HG02870 (cell line): Measurements from ENCODE around the gene MARCHF3.
"Not testable (repeated sequence)": the region's sequence is repeated elsewhere in the genome, so short reads cannot be mapped to it uniquely, and the experiment has no call there.

Experiments
- ATAC-seq: cut with Tn5 transposase; IDR thresholded peaks from one replicate; pipeline ENCODE4 v1.9.1; 2021; ENCODE audit warnings: mild to moderate bottlenecking, moderate library complexity; ENCODE audit not compliant: unreplicated experiment

MARCHF3 gene, protein sequence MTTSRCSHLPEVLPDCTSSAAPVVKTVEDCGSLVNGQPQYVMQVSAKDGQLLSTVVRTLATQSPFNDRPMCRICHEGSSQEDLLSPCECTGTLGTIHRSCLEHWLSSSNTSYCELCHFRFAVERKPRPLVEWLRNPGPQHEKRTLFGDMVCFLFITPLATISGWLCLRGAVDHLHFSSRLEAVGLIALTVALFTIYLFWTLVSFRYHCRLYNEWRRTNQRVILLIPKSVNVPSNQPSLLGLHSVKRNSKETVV

DNA sequence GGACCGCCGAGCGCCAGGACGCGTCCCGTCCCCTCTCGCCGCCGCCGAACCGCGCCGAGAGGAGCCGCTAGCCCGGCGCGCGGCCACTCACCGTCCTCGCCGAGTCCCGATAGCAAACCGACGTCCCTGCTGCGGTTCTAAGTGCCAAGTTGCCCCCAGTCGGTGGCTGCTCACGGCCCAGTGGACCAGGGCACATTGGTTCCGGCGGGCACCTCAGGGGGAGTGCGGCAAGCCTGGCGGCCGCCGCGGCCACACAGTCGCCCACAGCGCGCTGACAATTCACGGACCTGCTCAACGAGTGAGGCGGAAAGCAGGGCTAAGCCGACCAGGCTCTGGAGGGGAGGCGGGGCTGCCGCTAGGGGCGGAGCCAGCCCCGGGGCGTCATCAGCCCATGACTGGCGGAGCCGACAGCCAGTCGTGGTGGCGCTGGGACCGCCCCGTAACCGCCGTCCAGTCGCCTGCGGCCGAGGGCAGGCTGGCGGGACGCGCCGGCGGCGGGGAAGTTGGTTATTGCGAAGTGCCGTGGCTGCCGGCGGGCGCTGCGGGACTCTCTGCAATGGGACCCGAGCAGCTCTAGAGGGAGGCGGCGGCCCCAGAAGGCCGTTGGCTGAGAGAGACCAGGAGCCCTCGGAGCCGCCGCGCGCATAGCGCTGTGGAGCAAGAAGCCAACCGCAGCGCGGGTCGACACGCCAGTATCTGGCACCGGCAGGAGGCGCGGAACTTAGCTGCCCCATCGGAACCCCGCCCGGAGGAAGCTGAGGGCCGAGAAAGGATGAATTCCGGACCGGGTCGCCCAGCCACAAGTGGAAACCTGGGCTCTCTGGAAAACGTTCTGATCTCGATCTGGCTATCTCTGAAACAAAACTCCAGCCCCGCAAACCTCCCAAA, at the start of gene MARCHF3:
MARCHF3 (minus strand) TSS at position 300 of the 888 bp plus-strand sequence. CDS start 112,387 bp downstream, outside the sequence.
- peak; percentile 93 for ATAC-seq

DNA sequence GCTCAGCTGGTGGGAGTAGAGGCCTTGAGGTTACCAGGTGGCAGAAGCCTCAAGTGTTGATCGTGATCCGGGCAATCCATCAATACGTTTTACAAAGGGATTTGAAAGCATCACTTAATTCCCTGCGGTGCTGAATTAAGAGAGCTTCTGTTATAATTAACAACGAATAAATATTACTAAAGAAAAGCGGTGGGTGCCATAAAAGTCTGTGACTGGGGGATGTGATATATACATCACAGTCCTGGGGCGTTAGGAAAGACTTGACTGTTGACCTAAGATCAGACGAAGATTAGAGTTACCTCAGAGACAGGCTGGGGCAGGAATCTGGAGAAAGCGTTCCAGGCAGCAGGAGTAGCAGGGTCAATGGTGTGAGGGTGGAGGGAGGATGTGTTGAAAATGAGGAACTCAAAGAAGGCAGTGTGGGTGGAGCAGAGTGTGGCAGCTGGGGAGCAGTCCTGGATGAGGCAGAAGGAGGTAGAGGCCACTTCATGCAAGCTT, 49.7 kb upstream of the MARCHF3 start:
- ATAC-seq: no peak

DNA sequence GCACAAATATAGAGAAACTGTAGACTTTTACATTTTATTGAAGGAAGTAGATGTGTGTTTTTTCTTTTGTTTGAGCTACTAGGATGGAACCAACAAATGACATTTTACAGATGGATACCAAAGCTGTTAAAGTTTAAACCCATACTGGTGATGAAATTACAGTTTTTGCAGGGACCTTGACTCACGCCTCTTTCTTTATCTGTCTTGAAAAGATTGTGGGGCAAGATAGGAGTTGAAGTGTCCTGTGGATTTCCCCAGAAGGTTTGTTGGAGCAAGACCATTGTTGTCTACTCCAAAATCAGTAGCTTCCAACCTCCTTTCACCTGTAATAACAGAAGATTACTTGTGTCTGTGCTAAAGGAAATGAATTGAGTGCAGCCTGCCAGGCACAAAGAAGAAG, 47.0 kb upstream of the MARCHF3 start:
- no peak for ATAC-seq

GRCh38 chr5:127076315-127077129, 46.2 kb upstream of the MARCHF3 start:
- ATAC-seq: no peak

GRCh38 chr5:127074466-127074865, 44.1 kb upstream of the MARCHF3 start:
- ATAC-seq: no peak

DNA sequence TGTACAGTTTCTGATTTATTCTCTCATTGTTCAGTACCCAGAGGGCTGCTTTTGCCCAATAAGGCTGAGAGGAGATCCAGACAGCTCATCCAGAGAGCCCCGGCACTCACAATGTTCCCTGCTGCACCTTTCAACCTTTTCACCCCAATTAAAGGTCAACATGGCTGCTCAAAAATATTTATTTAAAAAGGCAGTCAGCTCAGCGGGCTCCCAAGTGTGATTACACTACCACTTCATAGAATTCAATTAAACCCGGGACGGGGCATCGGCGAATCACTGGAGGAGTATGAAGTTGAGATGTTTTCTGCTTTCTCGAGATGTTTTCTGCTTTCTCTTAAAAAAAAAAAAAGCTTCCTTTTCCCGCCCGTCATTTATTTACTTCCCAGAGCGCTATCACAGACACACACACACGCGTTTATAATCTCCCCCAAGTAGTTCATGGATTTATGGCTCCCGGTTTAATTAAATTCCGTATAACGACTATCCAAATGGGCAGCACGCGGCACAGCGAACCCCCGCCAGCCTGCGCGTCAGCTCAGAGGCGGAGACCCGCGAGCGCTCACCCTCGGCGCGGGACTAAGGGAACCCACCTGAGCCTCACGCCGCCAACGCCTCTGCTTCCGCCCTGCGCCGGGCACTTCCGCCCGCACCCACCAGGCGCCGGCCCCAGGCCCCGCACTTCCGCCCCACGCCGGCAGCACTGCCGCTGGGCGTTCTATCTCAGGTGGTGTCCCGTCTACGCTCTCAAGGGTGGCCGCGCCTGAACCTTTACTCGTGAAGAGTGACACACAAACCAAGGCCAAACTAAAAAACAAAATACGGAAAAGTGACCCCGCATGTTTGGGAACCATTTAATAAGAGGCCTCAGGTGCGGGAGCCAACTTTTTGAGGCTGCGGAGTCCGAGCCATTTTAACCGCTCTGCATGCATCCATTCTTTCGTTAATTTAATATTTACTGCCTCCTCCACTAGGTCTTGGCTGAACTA, 42.8 kb upstream of the MARCHF3 start, which contains the start of gene C5orf63:
C5orf63 (minus strand) TSS at position 642 of the 986 bp plus-strand sequence. CDS start 14,507 bp downstream, outside the sequence.
- ATAC-seq: peak; percentile 98

DNA sequence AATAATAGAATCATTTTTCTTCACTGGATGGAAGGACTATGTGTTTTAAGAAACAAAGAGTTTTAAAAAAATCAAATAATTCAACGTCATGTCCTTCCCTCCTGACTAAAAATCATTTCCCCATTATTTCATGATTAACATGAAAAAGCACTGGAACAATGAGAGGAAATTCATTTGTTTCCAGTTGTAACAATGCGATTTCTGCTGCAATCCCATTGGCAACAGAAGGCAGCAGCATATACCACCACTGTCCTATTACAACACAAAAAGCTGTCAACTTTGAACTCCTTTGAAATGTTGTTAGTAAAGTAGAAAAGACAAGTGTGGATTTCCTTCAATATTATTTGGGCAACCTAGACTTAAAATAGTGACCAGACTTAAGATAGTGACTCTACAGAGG, 39.9 kb upstream of the MARCHF3 start:
- ATAC-seq: no peak

- ATAC-seq: no peak
Measured at GRCh38 chr5:127068493-127069214, 38.3 kb upstream of the MARCHF3 start.

DNA sequence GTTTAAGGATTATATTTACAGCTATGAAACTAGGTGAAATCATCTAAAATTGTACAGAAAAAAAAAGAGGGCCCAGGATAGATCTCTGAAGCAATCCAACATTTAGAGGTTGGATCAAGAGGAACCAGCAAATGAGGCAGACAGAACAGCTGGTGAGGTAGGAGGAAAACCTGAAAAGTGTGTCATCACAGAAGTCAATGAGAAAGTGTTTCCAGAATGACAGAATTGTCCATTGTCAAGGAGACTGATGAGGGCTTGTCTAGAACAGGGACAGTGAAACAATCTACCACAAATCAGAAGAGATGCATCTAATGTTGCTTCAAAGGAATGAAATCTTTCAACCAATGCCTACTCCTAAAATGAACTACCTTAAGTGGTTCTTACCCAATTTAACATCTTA, 36.4 kb upstream of the MARCHF3 start:
- no peak for ATAC-seq

GRCh38 chr5:127064253-127064840, 34.0 kb upstream of the MARCHF3 start:
- ATAC-seq: no peak

GRCh38 chr5:127063257-127063913, 33.0 kb upstream of the MARCHF3 start:
- ATAC-seq: no peak

GRCh38 chr5:127061956-127062355, 31.6 kb upstream of the MARCHF3 start:
- no peak for ATAC-seq

DNA sequence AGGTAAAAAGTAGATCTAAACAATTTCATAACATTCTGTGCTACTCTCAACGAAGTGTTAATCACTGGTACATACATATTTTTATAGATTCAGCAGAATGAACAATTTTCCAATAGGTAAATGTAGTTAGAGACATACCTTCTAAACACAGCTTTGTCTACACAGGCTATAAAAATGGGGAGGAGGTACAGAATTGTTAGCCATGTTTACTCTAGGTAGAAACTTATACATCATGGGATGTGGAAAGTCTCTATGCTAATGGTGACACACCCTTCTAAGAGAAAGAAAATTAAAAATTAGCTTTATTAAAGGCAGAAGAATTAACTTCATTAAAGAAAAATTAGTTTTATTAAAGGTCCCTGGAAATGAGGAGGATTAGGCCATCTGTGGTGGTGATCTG, 31.2 kb upstream of the MARCHF3 start:
- ATAC-seq: no peak

DNA sequence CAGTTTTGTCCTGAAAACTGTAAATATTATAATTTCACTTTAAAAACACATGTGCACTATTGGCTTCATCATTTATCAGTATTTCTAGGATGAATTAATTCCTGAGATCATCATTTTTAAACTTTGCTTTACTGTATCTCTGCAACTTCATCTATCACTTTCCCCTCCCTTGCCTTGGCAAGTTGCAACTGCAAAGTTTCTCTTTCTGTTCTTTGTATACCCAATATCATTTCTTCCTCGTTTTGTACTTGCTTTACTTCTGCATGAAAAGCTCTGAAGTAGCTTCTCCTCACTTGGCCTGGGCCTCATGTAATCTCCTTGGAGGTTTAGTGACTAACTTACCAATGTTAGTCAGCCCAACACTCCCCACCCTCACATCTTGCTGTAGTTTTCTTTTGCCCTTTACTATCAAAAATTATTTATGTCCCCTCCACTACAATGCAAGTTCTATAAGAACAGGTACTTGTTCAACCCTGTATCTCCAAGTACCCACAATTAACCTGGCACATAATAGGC, 30.2 kb upstream of the MARCHF3 start:
- ATAC-seq: no peak

GRCh38 chr5:127056896-127057295, 26.5 kb upstream of the MARCHF3 start:
- no peak for ATAC-seq

DNA sequence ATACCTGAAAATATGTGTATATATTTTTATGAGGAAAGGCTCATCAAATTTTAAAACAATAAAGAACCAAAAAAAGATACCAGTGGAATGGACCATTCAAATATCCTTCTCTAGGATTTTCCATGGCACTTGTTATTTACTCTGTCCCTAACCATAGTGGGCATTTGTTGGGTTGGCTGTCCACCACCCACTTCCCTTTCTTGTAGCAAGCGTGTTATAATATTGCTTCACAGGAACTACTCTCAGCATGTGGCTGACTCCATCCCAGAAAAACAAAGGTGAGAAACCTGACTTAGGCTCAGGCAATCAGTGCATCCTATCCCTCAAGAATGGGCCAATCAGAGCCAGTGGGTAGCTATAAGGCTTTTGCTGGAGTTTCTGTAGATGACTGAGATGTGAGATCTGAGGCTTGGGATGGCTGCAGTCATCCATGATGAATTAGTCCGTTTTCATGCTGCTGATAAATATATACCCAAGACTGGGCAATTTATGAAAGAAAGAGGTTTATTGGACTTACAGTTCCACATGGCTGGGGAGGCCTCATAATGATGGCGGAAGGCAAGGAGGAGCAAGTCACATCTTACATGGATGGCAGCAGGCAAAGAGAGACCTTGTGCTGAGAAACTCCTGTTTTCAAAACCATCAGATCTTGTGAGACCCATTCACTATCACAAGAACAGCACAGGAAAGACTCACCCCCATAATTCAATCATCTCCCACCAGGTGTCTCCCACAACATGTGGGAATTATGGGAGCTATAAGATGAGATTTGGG, 25.7 kb upstream of the MARCHF3 start:
- ATAC-seq: no peak

- not testable (repeated sequence) for ATAC-seq
Measured at GRCh38 chr5:127053551-127053950, 23.2 kb upstream of the MARCHF3 start.
